NOMO-1 treated with DMSO at 0.1 percent for 48 hours (cell line): ENCODE results near the gene DUSP7.

Source experiments
- DNase-seq: peaks from one replicate; lab custom pipeline; 2025; ENCODE audit not compliant: unreplicated experiment; lab: John Stamatoyannopoulos, UW

The DUSP7 gene

DNA sequence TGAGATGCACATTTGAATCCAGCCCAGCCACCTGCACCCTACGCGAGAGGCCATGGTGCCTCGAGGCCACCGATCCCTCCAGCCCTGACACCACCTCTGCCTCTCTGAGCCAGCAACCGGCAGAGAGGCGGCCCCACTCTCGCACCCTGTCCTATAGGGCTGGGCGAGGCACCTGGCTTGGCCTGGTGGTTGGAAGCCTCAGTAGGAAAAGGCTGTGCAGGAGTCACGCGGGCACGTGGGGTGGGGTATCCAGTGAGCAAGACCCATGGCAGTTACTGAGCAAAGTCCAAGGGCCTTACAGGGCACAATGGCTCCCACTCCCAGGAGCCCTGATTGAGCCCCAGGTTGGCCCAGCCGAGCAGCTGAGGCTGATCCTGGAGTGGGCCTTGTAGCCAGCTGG is 12.4 kb upstream of the DUSP7 start:
- DNase-seq = no peak

- no peak for DNase-seq
Measured at GRCh38 chr3:52068055-52068571, 11.7 kb upstream of the DUSP7 start.

DNA sequence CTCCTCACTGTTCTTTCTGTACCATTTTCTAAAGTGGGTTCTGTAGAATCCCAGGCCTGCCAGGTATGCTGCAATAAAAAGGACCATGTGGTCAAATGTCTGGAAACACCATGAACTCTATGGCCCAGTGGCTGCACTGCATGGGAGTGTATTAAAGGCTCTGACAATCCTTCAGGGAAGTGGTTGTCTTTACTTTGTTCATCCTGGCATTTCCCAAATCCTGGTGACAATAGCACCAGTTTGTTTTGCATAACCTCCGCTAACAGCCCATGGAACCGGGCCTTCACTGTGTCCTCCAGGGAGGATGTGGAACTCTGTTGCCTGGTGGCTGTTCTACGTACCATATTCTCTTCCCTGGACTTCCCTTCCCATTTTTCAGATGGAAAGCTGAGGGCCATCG is 11.2 kb upstream of the DUSP7 start:
- DNase-seq = no peak

GRCh38 chr3:52067046-52067445 is 10.7 kb upstream of the DUSP7 start:
- DNase-seq = no peak

DNA sequence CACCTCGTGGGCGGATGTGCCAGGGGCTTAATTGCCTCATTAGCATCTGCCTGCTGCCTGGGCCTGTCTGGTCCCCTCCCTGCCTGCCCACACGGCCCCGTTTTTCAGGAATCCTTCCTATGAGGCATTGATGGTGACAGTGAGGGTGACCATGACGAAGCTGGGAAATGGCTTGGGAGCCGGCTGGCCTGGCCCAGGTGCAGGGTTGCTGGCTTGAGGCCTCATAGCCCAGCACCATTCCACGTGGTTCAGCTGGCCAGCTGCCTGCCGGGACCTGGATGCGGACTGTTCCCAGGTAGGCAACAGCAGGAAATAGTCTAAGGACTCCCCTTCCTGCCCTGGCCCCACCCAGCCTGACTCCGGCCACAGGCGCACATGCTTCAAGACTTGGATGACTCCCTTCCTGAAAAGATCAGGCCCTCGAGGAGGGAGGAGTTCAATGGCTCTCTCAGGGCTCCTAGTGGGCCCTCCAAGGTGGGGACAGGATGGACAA is 8.9 kb upstream of the DUSP7 start:
- DNase-seq = no peak

DNA sequence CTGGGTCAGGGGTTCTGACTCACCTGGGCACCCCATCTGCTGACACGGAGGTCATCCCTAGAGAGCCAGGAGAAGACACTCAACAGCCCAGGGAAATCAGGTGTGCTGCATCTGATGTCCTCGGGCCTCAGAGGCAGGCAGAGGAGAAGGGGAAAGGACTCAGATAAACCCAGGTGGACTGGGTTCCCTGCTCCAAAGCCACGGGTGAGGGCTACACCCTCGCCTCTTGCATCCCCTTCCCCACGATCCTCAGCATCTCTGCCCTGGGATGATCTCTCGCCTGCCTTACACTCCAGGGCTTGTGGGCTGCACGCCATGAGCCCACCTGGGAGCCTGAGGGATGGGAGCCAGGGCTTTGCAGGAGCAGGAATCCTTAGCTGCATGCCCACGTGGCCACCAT is 8.2 kb upstream of the DUSP7 start:
- no peak for DNase-seq

DNA sequence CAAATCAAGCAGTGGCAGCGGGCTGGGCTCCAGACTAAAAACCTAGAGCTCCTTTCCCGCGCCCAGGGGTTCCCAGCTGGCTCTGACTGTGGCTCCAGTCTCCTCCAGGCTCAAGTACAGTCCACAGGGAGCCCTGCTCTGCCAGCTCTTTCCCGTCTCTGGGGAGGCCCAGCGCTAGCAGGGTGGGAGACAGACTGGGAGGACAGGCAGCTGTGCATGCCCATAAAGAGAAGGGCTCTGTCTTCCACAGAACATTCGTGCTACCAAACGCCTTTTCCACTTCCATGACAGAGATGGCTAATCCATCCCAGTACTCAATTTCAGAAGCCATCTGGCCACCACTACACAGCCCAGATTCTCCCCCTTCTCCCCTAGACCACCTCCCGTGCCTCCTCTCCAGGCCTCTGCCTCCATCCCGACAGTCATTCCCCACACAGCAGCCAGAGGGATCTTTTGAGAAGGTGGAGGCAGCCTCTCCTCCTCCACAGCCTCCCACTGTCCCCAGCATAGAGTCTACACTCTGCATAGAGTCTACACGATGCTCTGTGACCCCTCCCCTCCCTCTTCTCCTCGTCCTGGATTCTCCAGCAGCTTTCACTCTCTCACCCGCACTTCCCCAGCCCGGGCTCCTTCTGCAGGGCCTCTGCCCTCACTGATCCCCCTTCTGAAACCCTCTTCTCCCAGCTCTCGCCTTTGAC is 6.8 kb upstream of the DUSP7 start:
- DNase-seq = no peak

DNA sequence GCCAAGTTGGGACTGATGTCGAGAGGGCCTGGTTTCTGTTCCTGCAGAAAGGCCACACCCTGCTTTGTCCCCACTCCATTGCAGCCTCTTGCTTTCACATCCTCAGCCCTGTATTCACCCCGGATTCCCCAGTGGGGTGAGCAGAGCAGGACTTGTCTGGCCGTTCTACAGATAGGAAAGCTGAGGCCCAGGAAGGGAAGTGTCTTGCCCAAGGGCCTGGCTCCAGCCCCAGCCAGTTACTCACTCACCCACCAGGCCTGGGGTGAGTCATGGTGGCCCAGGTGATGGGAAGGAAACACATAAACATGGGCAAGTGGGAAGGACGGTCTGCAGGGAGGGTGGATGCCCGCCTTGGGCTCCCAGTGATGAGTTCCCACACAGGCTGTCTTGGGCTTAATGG is 6.1 kb upstream of the DUSP7 start:
- DNase-seq = peak; percentile 73

GRCh38 chr3:52061121-52061910 is 4.9 kb upstream of the DUSP7 start:
- no peak for DNase-seq

DNA sequence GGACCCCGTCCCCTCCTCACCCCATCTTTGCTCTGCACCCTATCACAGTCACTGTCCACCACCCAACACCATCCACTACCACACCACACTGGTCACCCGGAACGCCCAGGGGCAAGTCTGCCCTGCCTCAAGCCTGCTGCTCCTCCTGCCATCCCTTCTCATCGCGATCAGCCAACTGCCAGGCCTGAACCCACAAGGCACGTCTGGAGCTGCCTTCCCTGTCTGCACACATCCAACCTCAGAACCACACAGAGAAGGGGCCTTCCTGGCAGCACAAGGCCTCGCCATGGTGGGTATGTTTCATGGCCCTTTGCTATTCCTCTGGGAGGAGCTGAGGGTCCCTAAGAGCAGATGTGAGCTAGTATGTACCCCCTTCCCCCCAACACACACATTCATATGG is 3.4 kb upstream of the DUSP7 start:
- no peak for DNase-seq

DNA sequence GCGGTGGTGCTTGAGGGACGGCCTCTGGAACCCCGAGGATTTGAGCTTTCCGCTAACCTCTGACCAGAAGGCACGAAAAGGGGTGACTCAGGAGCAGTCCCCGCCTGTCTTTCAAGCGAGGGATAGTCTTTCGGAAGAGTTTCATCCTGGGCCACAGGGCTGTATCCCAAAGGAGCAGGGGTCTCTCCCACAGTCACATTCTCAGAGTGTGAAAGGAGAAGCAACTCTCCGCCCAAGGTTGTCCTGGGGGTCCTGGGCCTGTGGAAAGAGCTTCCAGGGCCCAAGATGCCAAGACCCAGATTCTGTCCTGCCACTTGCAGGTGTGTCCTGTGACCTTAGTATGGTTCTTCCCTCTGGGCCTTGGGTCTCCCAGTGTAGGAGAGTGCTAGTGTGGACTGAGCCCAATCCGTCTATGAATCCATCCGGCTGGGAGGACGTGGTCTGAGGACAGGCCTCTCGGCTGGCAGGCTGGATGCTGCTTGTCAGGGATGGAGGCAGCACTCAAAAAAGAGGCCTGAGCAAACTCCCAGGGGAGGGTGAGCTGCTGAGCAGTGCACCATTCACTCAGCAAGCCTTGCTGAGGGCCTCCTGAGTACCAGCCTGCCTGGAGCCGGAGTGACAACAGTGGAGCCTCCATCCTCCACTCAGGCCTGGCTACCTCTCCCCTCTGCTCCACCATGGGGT is 1.6 kb upstream of the DUSP7 start:
- DNase-seq = no peak

DNA sequence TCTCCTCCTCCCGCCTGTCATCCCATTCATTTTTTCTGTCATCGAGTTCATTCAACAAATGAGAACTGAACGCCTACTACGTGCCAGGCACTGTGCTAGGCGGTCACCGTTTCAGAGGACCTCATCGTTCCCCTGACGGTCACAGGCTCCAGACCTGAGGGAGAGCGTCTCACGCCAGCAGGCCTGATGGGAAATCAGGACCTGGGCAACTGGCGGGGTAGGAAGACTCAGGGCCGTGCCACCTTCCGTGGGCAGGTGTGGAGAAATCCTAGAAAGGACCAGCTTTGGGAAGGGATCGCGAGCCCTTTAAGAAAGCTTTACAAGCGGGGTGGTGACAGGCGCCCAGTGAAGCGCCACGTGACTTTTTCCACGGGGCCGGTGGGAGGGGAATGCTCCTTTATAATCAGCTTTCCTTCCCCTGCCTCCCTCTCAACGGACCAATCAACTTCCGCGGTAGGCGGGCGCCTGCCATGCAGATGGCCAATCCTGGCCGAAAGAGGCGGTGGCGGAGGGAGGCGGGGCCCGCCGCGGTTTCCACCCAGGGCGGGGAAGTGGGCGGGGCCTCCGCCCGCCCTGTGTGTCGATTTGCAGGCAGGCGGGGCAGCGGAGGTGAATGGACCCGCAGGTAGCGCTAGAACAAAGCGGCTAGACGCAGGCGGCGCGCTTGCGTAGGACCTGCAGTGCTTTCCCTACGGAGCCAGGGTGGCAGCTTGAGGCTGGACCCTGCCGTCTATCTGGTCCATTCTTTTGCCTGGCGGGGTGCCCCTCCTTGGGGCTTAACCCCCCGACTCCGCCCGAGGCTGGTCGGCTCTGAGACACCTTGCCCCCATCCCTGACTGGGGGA is 819 bp upstream of the DUSP7 start:
- peak; percentile 98 for DNase-seq

GRCh38 chr3:52055537-52056351 is 627 bp downstream of the DUSP7 start:
- peak; percentile 43 for DNase-seq

DNA sequence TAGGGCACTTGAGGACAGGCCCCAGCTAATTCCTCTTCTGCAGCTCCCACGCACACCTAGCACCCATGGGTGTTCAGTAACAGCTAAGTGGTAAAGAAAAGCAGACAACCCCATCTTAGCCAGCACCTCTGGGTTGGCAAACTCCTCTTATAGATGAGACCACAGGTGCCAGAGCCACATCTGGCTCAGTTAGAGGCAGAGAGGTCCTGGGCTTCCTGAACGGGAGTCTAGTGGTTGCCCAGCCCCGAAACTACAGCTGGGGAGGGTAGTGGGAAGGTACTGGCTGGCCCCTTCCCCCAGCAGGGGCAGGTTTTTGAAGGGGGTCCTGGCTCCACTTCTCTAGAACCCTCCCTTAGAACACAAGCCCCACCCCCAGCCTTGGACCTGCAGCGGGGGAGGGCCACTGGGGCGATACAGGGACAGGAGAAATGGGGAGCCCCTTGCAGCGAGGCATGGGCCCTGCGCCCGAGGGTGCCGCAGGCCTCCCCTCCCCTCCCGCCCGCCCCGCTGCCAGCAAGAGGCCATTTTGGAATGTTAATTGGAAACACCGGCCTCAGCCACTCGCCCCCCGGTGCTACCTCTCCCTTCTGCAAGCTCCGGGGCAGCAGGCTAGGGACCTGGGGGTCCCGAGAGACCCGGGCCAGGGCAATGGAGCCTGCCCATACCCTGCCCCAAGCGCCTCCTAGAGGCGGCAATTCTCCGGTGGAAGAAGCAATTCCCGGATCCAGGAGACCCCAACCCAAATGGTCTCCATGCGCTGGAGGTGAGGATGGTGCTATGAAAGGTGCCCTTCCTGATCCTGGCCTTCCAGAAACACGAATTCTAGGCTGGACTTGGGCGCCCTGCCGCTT is 1.5 kb downstream of the DUSP7 start:
- DNase-seq = no peak

DNA sequence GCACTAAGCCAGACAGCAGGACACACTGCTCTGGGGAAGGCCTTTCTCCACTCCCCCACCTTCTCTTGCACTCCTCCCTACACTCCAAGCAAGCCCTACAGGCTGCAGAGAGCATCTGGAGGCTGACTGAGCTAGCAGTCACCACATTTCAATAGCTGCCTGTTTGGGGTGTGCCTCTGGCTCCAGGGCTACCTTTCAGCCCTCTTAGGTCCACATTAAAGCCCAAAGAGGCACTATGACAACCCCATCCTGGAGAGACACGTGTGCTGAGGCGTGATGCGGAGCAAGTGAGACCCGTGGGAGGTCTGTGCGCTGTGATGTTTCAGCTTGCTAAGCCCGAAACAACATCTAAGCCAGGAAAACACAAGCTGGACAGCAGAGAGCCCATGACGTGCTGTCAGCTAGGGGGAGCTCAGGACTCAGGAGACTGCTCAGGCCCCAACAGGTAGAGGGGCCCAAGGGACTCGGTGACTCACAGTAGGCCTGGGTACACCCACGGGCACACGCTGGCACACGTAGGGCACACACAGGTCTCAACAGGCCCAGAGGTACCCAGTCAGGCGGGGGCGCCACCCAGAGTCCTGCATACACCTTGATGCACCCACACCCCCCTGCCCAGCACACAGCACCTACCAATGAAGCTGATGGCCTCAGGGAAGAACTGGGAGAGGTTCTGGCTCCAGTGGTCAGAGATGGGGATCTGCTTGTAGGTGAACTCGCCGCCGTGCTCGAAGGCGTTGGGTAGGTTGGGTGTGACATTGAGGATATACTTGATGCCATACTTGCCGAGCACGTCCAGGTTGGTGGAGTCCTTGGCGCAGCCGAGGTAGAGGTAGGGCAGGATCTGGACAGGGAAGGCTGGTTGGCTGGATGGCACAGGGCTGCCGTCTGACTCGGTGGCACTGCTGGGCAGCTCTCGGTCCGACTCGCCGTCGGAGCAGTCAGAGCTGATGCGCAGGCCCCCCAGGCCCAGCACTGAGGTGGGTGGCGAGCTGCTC is 2.8 kb downstream of the DUSP7 start:
- DNase-seq = peak; percentile 13

- peak; percentile 47 for DNase-seq
Measured at GRCh38 chr3:52052831-52053306, 3.5 kb downstream of the DUSP7 start.

GRCh38 chr3:52051444-52051843 is 4.9 kb downstream of the DUSP7 start:
- DNase-seq = no peak

GRCh38 chr3:52050571-52050970 is 5.8 kb downstream of the DUSP7 start:
- DNase-seq = no peak
